HepG2 (cell line): ENCODE results near the gene SLC45A3. TPM values are rescaled to one million over a fixed set of nuclear protein-coding genes. Genes with fewer than 3 reads are reported as not detected.

Experiments
- ATAC-seq: fragments of 200-7000 bp; cut with Tn5 transposase; 3 replicates; pipeline ENCODE4 v1.9.1; 2020; ENCODE audit warnings: mild to moderate bottlenecking, moderate library complexity
- BruUV-seq: library from RNA; stranded (reverse); fragments of 400-500 nt; replicated peaks from 2 replicates; lab custom pipeline; 2021; lab: Mats Ljungman, UMichigan
- CTCF ChIA-PET: fragments of 300-600 bp; formaldehyde crosslinking; extraction: SDS; loops from one replicate; lab custom pipeline; 2021; ENCODE audit warnings: low total read pairs, inconsistent platforms, low intra/inter-chr PET ratio; lab: Yijun Ruan, JAX
- POLR2A ChIA-PET: fragments of 350-600 bp; sonication (Branson Sonifier 250); formaldehyde crosslinking; loops from one replicate; lab custom pipeline; 2020; ENCODE audit warnings: antibody characterized with exemption, inconsistent platforms; lab: Yijun Ruan, JAX
- DNase-seq: peaks from one replicate; pipeline ENCODE4 v3.0.0-alpha.2; 2015; ENCODE audit warnings: low spot score
- FAIRE-seq: peaks from 3 replicates; lab custom pipeline; 2011; peaks lifted over from hg19 to GRCh38; lab: Jason Lieb, UNC
- H2AFZ ChIP-seq: one replicate; pipeline ENCODE4 v1.6.1; 2011; ENCODE audit warnings: low read length, inconsistent platforms
- H3K27ac ChIP-seq: fragments of 300-600 bp; 3 replicates; pipeline ENCODE4 v1.8.0; 2011; ENCODE audit warnings: mixed run types, mild to moderate bottlenecking, mixed read lengths, low read length, inconsistent platforms; ENCODE audit not compliant: insufficient read depth; ENCODE audit errors: extremely low read length
- H3K27me3 ChIP-seq, 2 experiments: fragments of 200-600 bp in 1 of 2; 2 replicates in 1 of 2; 3 replicates in 1 of 2; pipeline versions ENCODE4 v1.6.0 to v1.8.0; 2011; ENCODE audit warnings: low read length in 2 of 2, mild to moderate bottlenecking in 2 of 2, moderate library complexity in 2 of 2, inconsistent platforms in 1 of 2; ENCODE audit not compliant: insufficient read depth in 2 of 2, control insufficient read depth in 1 of 2
- H3K36me3 ChIP-seq, 2 experiments: fragments of 200-600 bp in 1 of 2; replicated peaks in 1 of 2; 2 replicates in 1 of 2; 3 replicates in 1 of 2; pipeline versions ENCODE4 v1.5.1 to v1.8.0; 2011; ENCODE audit warnings: low read length in 2 of 2, inconsistent platforms in 1 of 2; ENCODE audit not compliant: insufficient read depth in 2 of 2, control insufficient read depth in 1 of 2
- H3K4me1 ChIP-seq: 2 replicates; pipeline ENCODE4 v1.5.1; 2012; ENCODE audit warnings: low read length, inconsistent platforms; ENCODE audit not compliant: insufficient read depth
- H3K4me2 ChIP-seq: 2 replicates; pipeline ENCODE4 v1.6.0; 2011; ENCODE audit warnings: low read depth, low read length, inconsistent platforms
- H3K4me3 ChIP-seq, 3 experiments: fragments of 200-600 bp in 1 of 3; sonication (generic), shearing (Covaris generic) in 1 of 3; replicated peaks in 1 of 3; 2 replicates each; pipeline ENCODE4 v1.5.1; 2011 to 2016; ENCODE audit warnings: low read length in 3 of 3, inconsistent platforms in 2 of 3, low read depth in 2 of 3, mild to moderate bottlenecking in 2 of 3, control low read depth in 1 of 3, mixed read lengths in 1 of 3; ENCODE audit not compliant: insufficient read depth in 1 of 3
- H3K79me2 ChIP-seq: one replicate; pipeline ENCODE4 v1.6.1; 2011; ENCODE audit warnings: low read length, inconsistent platforms; ENCODE audit not compliant: insufficient read depth
- H3K9ac ChIP-seq: 2 replicates; pipeline ENCODE4 v1.6.0; 2011; ENCODE audit warnings: mild to moderate bottlenecking, low read depth, low read length, inconsistent platforms; ENCODE audit not compliant: insufficient read depth
- H3K9me3 ChIP-seq: 2 replicates; pipeline ENCODE4 v1.5.1; 2012; ENCODE audit warnings: mild to moderate bottlenecking, low read length
- H4K20me1 ChIP-seq: 2 replicates; pipeline ENCODE4 v1.6.0; 2011; ENCODE audit warnings: inconsistent platforms, mild to moderate bottlenecking, low read length, moderate library complexity; ENCODE audit not compliant: insufficient read depth
- CREM ChIP-seq, 2 experiments: sonication (generic) in 1 of 2; formaldehyde crosslinking in 1 of 2; IDR thresholded peaks; 2 replicates each; pipeline versions ENCODE4 v1.4.0 to v1.6.1; 2016 to 2020; ENCODE audit warnings: antibody characterized with exemption in 1 of 2, mild to moderate bottlenecking in 1 of 2, missing genetic modification reagents in 1 of 2
- FOXP1 ChIP-seq, 2 experiments: fragments of 450-650 bp in 1 of 2; IDR thresholded peaks; 2 replicates each; pipeline ENCODE4 v1.6.1; 2017 to 2018; ENCODE audit warnings: antibody characterized with exemption in 1 of 2
- GPBP1L1 ChIP-seq: sonication (generic); formaldehyde crosslinking; IDR thresholded peaks from 2 replicates; pipeline ENCODE4 v1.5.0; 2020; ENCODE audit warnings: mild to moderate bottlenecking, missing genetic modification reagents
- HCFC1 ChIP-seq: fragments of 150-350 bp; IDR thresholded peaks from 2 replicates; pipeline ENCODE4 v1.6.1; 2014; ENCODE audit warnings: low read depth, low read length
- HMG20B ChIP-seq: conservative IDR thresholded peaks from 2 replicates; pipeline ENCODE4 v1.6.1; 2016; ENCODE audit warnings: missing genetic modification reagents, missing compliant biosample characterization
- MLLT10 ChIP-seq: sonication (generic); formaldehyde crosslinking; IDR thresholded peaks from 2 replicates; pipeline ENCODE4 v1.4.0; 2020; ENCODE audit warnings: missing genetic modification reagents
- PHB2 ChIP-seq: fragments of 450-650 bp; IDR thresholded peaks from 2 replicates; pipeline ENCODE4 v1.6.1; 2018; ENCODE audit not compliant: partially characterized antibody
- PPARG ChIP-seq: conservative IDR thresholded peaks from 2 replicates; pipeline ENCODE4 v1.6.1; 2016; ENCODE audit warnings: missing biosample characterization, missing genetic modification reagents
- REXO4 ChIP-seq: sonication (generic); formaldehyde crosslinking; IDR thresholded peaks from 2 replicates; pipeline ENCODE4 v1.8.0; 2022; ENCODE audit warnings: missing genetic modification reagents, mild to moderate bottlenecking, borderline replicate concordance
- SRY ChIP-seq: sonication (generic); formaldehyde crosslinking; IDR thresholded peaks from 2 replicates; pipeline ENCODE4 v1.8.0; 2022; ENCODE audit warnings: mild to moderate bottlenecking, missing genetic modification reagents
- STAG1 ChIP-seq: sonication (generic); formaldehyde crosslinking; IDR thresholded peaks from 2 replicates; pipeline ENCODE4 v1.4.0; 2020; ENCODE audit warnings: missing genetic modification reagents
- SUZ12 ChIP-seq: fragments of 150-350 bp; IDR thresholded peaks from 2 replicates; pipeline ENCODE4 v1.6.1; 2014; ENCODE audit warnings: low read depth, low read length
- TERF1 ChIP-seq: sonication (generic); formaldehyde crosslinking; IDR thresholded peaks from 2 replicates; pipeline ENCODE4 v1.8.0; 2022; ENCODE audit warnings: mild to moderate bottlenecking, missing genetic modification reagents, moderate library complexity
- ZFP36L1 ChIP-seq: sonication (generic); formaldehyde crosslinking; IDR thresholded peaks from 2 replicates; pipeline ENCODE4 v1.8.0; 2022; ENCODE audit warnings: mild to moderate bottlenecking, missing genetic modification reagents, moderate library complexity
- ZFP36L2 ChIP-seq: sonication (generic); formaldehyde crosslinking; IDR thresholded peaks from 2 replicates; pipeline ENCODE4 v1.4.0; 2020; ENCODE audit warnings: missing genetic modification reagents
- ZNF30 ChIP-seq: sonication (generic); formaldehyde crosslinking; IDR thresholded peaks from 2 replicates; pipeline ENCODE4 v1.5.0; 2020; ENCODE audit warnings: mild to moderate bottlenecking, missing genetic modification reagents
- ZNF354B ChIP-seq: sonication (generic); formaldehyde crosslinking; IDR thresholded peaks from 2 replicates; pipeline ENCODE4 v1.8.0; 2022; ENCODE audit warnings: mild to moderate bottlenecking, missing genetic modification reagents
- ZNF446 ChIP-seq: sonication (generic); formaldehyde crosslinking; IDR thresholded peaks from 2 replicates; pipeline ENCODE4 v1.5.0; 2020; ENCODE audit warnings: mild to moderate bottlenecking, missing genetic modification reagents
- ZNF563 ChIP-seq: sonication (generic); formaldehyde crosslinking; IDR thresholded peaks from 2 replicates; pipeline ENCODE4 v1.8.0; 2022; ENCODE audit warnings: mild to moderate bottlenecking, moderate library complexity, missing genetic modification reagents
- ZNF773 ChIP-seq: sonication (generic); formaldehyde crosslinking; IDR thresholded peaks from 2 replicates; pipeline ENCODE4 v1.4.0; 2020; ENCODE audit warnings: missing genetic modification reagents, borderline replicate concordance
- WGBS: methylation state at CpG from one replicate; pipeline ENCODE4 v1.1.6; 2017; ENCODE audit warnings: low lambda C conversion rate; 5-methylcytosine and 5-hydroxymethylcytosine counted together
- in situ Hi-C: cut with HindIII; loops from 2 replicates; pipeline ENCODE4 v1.10.0; 2017; ENCODE audit warnings: low pct_unique_long_range_greater_than_20kb; ENCODE audit not compliant: extremely low pct_ligation_motif_present
- intact Hi-C: fragments of 100-400 bp; cut with micrococcal nuclease; formaldehyde crosslinking; loops from one replicate; pipeline ENCODE4 v1.10.0; 2022; ENCODE audit not compliant: unreplicated experiment
- polyA plus RNA-seq, 8 experiments: library from polyadenylated mRNA; depleted of rRNA in 3 of 8; stranded (reverse) in 7 of 8; unstranded in 1 of 8; fragments of >200 nt; fragmentation: Illumina TruSeq in 4 of 8; extraction: Trizol in 4 of 8; gene quantifications; 2 replicates each; pipeline versions ENCODE4 v1.2.1 to v1.2.3, GENCODE V29; 2011 to 2016; ENCODE audit warnings: low read depth in 4 of 8, missing spikeins in 1 of 8, mixed read lengths in 1 of 8; ENCODE audit not compliant: insufficient read depth in 1 of 8
- total RNA-seq, 5 experiments: library from RNA; depleted of rRNA; stranded (reverse); fragments of >200 nt; fragmentation: Illumina TruSeq; extraction: Trizol; gene quantifications; 2 replicates each; pipeline ENCODE4 v1.2.3, GENCODE V29; 2016; ENCODE audit warnings: low read depth in 1 of 5

Gene SLC45A3
- total and polyA plus RNA-seq, 2 of the 13 experiments (the other 11 are each of a cell fraction or from before 2014, with no cell fraction given), result 3.4 to 4.1 TPM

GRCh38 chr1:205672970-205673369 lies 7.3 kb downstream of the SLC45A3 start (continued):
- TF ChIP-seq GPBP1L1 (CRISPR knock-in tag) (no peak), ZNF30 (CRISPR knock-in tag) (no peak), ZNF773 (CRISPR knock-in tag) (no peak), ZFP36L2 (no peak), SRY (CRISPR knock-in tag) (no peak), ZNF354B (CRISPR knock-in tag) (no peak)
- TF ChIP-seq, all 625 proteins: peak for 0

- ATAC-seq (no peak), FAIRE-seq (peak; percentile 44), DNase-seq (no peak)
- no peak overlapping the region for H2AFZ ChIP-seq
- no peaks in the 10 kb centered on the region for H4K20me1 ChIP-seq
- in situ Hi-C loops (no loop called here), intact Hi-C loops (loop anchor here (2.0 kb wide), 1 partner anchor 38 kb away; no protein-coding TSS in a partner anchor)
- H3K27ac ChIP-seq, result peak overlapping the region; percentile 7
- H3K36me3 ChIP-seq, result no peaks in the 10 kb centered on the region; a peak in 1 of 5 replicates
- H3K27me3 ChIP-seq, result no peaks in the 10 kb centered on the region
- no peaks in the 10 kb centered on the region for H3K79me2 ChIP-seq
- H3K9ac ChIP-seq, result no peak overlapping the region
- H3K4me1 ChIP-seq, result peaks cover 93% of the 10 kb centered on the region
- H3K4me2 ChIP-seq, result no peak overlapping the region; the same call in 1 of the 2 replicates
- CTCF ChIA-PET, result interaction anchor here (0.6 to 0.7 kb wide), 2 partner anchors 13 to 57 kb away, joined by 3 read pairs; no protein-coding TSS in a partner anchor
- no TSS peak for BruUV-seq
- 62% methylated on average over 11 of the region's 11 CpGs for WGBS
- POLR2A ChIA-PET, result no interaction called here
- no peaks in the 10 kb centered on the region for H3K9me3 ChIP-seq
- no peak overlapping the region for H3K4me3 ChIP-seq
- no peak for TF ChIP-seq MLLT10 (CRISPR knock-in tag)
- no peak for TF ChIP-seq ZNF446 (CRISPR knock-in tag)
- TF ChIP-seq SUZ12, result no peak
- no peak for TF ChIP-seq ZFP36L1
- TF ChIP-seq STAG1, result peak; percentile 47
- TF ChIP-seq TERF1 (CRISPR knock-in tag), result no peak
- TF ChIP-seq PHB2, result no peak
- TF ChIP-seq HMG20B, result no peak
- no peak for TF ChIP-seq ZNF563 (CRISPR knock-in tag)
- no peak for TF ChIP-seq CREM (IDR thresholded peaks at IDR 0.05)
- no peak for TF ChIP-seq CREM (CRISPR knock-in tag; IDR thresholded peaks at IDR 0.05)
- TF ChIP-seq REXO4 (CRISPR knock-in tag), result no peak
- no peak for TF ChIP-seq FOXP1 (IDR thresholded peaks at IDR 0.05)
- TF ChIP-seq FOXP1 (CRISPR knock-in tag; IDR thresholded peaks at IDR 0.05), result no peak
- no peak for TF ChIP-seq HCFC1
- no peak for TF ChIP-seq PPARG (CRISPR knock-in tag)
Measured at GRCh38 chr1:205672395-205672889, 7.9 kb downstream of the SLC45A3 start.
